ENCODE measurements around the gene CALM1. TPM values are rescaled to one million over a fixed set of nuclear protein-coding genes. Genes with fewer than 3 reads are reported as not detected.
"Not testable (repeated sequence)": the region's sequence is repeated elsewhere in the genome, so short reads cannot be mapped to it uniquely, and the experiment has no call there.

CALM1 gene
- total RNA-seq, 1 experiment from 2014 or later: 410 TPM

GRCh38 chr14:90378249-90378648 is 18.6 kb upstream of the CALM1 start:
- no peaks in the 10 kb centered on the region for H3K27me3 ChIP-seq (ENCODE audit: control insufficient read depth, insufficient read depth, low read length)
- no peaks in the 10 kb centered on the region for H3K36me3 ChIP-seq (replicated peaks; ENCODE audit: control insufficient read depth, insufficient read depth, low read length)
- H3K4me3 ChIP-seq (ENCODE audit: insufficient read depth, low read depth, low read length): no peak overlapping the region
- DNase-seq: no peak

DNA sequence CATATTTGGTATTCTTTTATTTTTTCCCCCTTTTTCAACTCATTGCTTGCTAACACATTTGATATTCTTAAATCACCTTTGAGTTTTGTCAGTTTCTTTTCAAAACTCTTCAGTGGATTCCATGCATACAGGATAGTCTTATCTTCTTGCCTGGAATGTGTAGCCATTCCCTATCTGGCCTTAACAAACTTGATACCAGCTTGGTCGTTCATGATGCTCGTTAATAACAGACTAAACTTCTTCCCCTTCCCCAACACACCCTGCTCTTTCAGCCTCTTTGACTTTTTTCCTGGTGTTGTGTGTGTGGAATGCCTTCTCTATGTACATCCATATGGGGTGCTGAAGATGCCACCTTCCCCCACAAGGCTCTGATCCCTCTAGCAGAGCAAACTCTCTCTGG is 17.7 kb upstream of the CALM1 start:
- Histone ChIP-seq H3K27me3 (ENCODE audit: control insufficient read depth, insufficient read depth, low read length) (no peaks in the 10 kb centered on the region), H3K4me3 (ENCODE audit: insufficient read depth, low read depth, low read length) (no peak overlapping the region), H3K36me3 (replicated peaks; ENCODE audit: control insufficient read depth, insufficient read depth, low read length) (no peaks in the 10 kb centered on the region)
- no peak for DNase-seq

- no peak for DNase-seq
- Histone ChIP-seq H3K27me3 (ENCODE audit: control insufficient read depth, insufficient read depth, low read length) (no peaks in the 10 kb centered on the region), H3K36me3 (replicated peaks; ENCODE audit: control insufficient read depth, insufficient read depth, low read length) (no peaks in the 10 kb centered on the region), H3K4me3 (ENCODE audit: insufficient read depth, low read depth, low read length) (no peak overlapping the region)
Observed at GRCh38 chr14:90381011-90381786, 15.6 kb upstream of the CALM1 start.

DNA sequence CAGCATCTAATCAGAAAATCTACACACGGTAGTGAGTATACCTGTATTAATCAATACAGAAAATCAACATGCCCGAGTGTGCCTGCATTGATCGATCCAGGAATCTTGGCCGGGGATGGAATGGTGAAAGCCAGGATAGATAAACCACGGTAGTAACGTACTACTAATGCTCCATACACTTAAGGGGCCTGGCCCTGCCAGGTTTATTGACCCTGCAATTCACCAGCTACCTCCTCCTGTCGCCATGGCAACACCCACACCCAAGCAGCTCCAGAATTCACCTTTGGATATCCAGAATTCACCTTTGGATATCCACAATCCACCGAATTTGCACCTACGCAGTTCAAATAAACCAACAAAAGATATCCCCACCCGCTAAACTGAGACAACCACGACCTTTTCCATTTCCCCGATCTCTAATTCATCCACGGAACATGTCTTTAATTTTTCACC is 14.8 kb upstream of the CALM1 start:
- H3K27me3 ChIP-seq (ENCODE audit: control insufficient read depth, insufficient read depth, low read length): no peaks in the 10 kb centered on the region
- peak overlapping the region; percentile 56 for H3K4me3 ChIP-seq (ENCODE audit: insufficient read depth, low read depth, low read length)
- no peaks in the 10 kb centered on the region for H3K36me3 ChIP-seq (replicated peaks; ENCODE audit: control insufficient read depth, insufficient read depth, low read length)
- DNase-seq: peak; percentile 64

DNA sequence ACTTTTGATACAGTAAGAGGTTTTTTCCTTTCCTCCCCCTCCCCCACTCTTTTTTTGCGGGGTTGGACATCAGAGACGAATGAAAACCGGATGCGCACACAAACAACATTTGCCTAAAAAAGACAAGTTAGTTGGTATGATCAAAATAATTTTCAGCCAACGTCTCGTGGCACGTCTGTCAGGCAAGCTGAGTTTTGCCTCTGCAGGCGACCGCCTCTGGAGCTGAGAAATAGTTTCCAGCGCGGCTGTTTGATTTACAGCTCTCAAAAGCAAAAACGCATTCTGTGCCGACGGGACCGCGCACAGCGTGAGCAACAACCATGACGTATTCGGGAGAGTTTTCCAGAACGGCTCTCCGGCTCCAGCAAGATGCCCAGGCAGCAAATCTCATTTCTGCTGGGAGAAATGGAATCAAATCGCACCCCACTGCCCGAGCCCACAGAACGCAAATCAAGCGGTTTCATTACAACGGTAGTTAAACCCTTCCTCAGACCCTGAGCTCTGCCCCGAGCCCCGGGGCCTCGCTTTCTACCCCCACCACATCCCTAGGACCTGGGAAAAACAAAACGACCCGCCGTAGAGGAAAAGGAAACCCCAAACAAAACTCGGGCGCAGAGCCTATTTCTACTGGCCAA is 14.2 kb upstream of the CALM1 start:
- DNase-seq: no peak
- Histone ChIP-seq H3K27me3 (ENCODE audit: control insufficient read depth, insufficient read depth, low read length) (no peaks in the 10 kb centered on the region), H3K36me3 (replicated peaks; ENCODE audit: control insufficient read depth, insufficient read depth, low read length) (no peaks in the 10 kb centered on the region), H3K4me3 (ENCODE audit: insufficient read depth, low read depth, low read length) (peak overlapping the region; percentile 56)

DNA sequence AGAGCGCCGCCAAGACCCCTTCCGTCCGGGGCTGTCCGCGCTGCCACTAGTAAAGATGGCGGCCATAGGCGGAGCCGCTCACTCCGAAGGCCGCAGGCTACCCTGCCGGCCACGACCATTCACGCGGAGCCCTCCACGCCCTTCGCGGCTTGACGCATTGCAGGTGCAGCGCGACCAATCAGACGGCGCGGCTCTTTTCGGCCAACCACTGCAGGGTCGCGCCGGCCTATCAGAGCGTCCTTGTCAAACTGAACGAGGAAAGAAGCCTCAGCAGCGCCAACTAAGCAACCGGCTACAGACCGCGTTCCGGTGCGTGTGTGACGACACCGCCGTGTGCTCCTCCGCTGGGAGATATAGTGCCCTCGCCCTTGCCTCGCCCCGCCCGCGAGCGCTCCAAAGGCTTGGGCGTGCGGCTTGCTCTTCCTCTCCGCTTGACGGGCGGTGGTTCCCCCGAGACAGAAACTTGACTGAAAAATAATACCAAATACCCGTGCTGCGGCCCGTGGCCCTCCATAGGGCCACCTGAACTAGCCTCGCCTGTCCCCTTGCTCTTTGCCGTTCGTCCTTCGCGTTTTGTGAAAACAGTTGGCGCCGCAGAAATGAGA is 13.6 kb upstream of the CALM1 start:
- DNase-seq: peak; percentile 97
- no peaks in the 10 kb centered on the region for H3K36me3 ChIP-seq (replicated peaks; ENCODE audit: control insufficient read depth, insufficient read depth, low read length)
- H3K4me3 ChIP-seq (ENCODE audit: insufficient read depth, low read depth, low read length): peak overlapping the region; percentile 64
- H3K27me3 ChIP-seq (ENCODE audit: control insufficient read depth, insufficient read depth, low read length): no peaks in the 10 kb centered on the region

DNA sequence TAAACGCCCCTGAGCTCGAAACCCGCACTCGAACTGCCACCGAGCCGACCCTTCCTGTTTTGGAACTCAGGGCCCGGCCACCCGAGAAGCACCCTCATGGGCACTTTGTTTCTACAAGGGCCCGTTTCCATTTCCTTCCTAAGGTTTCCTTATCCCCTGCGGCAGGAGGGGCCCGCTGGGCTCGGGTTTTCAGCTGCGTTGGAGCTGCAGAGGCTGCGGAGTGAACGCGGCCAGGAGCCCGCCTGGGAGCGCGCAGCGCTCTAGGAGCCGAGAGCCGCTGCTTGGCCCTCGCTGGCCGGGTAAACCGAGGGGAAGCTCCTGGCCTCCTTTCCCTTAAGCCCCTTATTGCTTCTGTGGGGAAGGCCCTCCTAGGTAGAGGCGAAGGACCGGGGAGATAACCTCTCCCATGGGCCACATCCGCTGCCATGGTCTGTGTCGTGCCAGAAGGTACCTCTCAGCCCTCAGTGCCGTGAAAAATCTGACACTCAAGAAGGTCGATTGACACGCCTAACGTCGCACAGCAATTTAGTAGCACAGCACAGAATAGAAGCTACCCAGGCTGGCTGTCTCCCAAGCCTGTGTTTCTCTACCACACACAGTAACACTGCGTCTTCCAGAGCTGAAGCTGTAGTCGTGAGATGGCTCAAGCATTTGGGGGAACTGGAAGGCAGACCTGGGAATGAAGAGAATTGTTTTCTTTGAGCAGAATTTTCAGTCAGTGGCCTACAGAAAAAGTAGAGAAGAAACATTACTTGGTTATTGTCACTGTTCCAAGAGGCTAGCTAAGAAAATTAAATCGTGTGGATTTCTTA is 12.9 kb upstream of the CALM1 start:
- peak; percentile 70 for DNase-seq
- Histone ChIP-seq H3K36me3 (replicated peaks; ENCODE audit: control insufficient read depth, insufficient read depth, low read length) (no peaks in the 10 kb centered on the region), H3K4me3 (ENCODE audit: insufficient read depth, low read depth, low read length) (peak overlapping the region; percentile 64), H3K27me3 (ENCODE audit: control insufficient read depth, insufficient read depth, low read length) (no peaks in the 10 kb centered on the region)

DNA sequence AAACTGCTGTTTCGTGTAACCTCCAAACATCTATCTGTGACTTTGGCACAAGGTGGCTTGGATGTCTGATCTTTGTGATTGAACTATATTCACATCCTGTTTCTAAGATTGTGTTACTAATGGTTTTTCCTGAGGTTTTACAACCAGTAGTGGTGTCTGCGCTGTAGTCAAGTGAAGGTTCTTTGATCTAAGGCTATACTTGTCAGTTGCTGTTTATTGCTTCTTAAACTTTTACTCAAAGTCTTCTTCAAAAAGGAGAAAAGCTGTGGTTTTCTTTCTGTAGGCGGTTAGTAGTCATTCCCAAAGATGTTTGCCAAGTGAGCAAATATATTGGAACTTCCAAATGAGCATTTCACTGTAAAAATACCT is 12.3 kb upstream of the CALM1 start:
- Histone ChIP-seq H3K27me3 (ENCODE audit: control insufficient read depth, insufficient read depth, low read length) (no peaks in the 10 kb centered on the region), H3K36me3 (replicated peaks; ENCODE audit: control insufficient read depth, insufficient read depth, low read length) (no peaks in the 10 kb centered on the region), H3K4me3 (ENCODE audit: insufficient read depth, low read depth, low read length) (no peak overlapping the region)
- DNase-seq: no peak

DNA sequence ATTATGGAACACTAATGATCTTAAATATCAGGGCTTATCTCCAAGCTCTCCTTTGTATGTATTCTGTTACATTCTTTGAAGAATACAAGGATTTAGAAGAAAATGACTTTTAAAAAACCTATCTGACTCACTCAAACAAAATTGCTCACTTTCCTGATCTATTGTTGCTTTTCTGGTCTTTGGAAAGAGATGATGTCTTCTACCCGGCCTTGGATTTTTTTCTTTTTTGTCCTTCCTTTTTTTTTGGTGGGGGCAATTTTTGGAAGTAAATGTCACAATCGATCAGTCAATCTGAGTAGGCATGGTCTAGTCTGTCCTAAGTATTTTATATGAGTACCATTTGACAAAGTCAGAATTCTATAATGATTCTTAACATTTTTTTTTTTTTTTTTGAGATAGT is 10.5 kb upstream of the CALM1 start:
- Histone ChIP-seq H3K27me3 (ENCODE audit: control insufficient read depth, insufficient read depth, low read length) (no peaks in the 10 kb centered on the region), H3K36me3 (replicated peaks; ENCODE audit: control insufficient read depth, insufficient read depth, low read length) (no peaks in the 10 kb centered on the region), H3K4me3 (ENCODE audit: insufficient read depth, low read depth, low read length) (no peak overlapping the region)
- no peak for DNase-seq

DNA sequence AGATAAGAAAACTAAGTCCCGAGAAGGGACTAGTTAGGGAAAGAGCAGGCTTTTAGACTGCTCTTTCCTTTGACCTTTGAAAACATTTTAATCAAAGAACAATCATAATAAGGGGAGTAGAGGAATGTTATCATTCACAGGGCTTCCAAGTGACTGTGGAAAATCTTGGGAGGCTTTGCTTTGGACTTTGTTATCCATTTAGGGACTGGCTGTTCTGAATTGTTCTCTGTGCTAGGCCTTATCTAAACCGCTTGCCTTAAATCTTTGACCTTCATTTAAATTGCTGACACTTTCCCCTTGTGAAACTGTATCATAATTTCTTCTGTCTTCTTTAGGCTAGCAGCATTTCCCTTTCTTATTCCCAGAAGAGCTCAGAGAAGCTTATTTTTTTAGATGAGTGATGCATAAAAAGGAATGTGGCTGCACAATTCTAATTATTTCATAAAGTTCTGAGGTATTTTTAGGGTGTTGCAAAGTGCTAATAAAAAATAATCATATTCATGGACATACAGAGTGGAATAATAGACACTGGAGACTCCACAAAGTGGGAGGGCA is 9.5 kb upstream of the CALM1 start:
- Histone ChIP-seq H3K4me3 (ENCODE audit: insufficient read depth, low read depth, low read length) (no peak overlapping the region), H3K36me3 (replicated peaks; ENCODE audit: control insufficient read depth, insufficient read depth, low read length) (no peaks in the 10 kb centered on the region), H3K27me3 (ENCODE audit: control insufficient read depth, insufficient read depth, low read length) (no peaks in the 10 kb centered on the region)
- DNase-seq: no peak

GRCh38 chr14:90388437-90388836 is 8.4 kb upstream of the CALM1 start:
- peak; percentile 62 for DNase-seq
- Histone ChIP-seq H3K27me3 (ENCODE audit: control insufficient read depth, insufficient read depth, low read length) (no peaks in the 10 kb centered on the region), H3K36me3 (replicated peaks; ENCODE audit: control insufficient read depth, insufficient read depth, low read length) (no peaks in the 10 kb centered on the region), H3K4me3 (ENCODE audit: insufficient read depth, low read depth, low read length) (no peak overlapping the region)

DNA sequence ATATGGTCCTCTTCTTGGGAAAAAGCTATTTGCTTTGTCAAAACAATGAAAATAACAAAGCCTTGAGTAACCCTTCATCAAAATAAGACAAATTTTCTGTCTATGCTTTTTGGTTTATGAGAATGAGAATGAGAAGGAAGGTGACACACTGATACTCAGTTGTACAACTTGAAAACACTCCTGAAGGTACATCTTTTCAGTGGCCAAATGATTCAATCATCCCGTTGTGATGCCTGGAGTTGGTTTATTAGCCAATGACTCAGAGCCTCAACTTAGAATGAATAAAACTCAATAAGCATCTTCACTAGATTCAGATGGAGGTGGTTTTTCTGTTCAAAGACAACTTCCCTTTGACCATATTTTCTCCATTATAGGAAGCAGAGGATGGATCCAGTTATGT is 7.8 kb upstream of the CALM1 start:
- Histone ChIP-seq H3K36me3 (replicated peaks; ENCODE audit: control insufficient read depth, insufficient read depth, low read length) (no peaks in the 10 kb centered on the region), H3K4me3 (ENCODE audit: insufficient read depth, low read depth, low read length) (no peak overlapping the region), H3K27me3 (ENCODE audit: control insufficient read depth, insufficient read depth, low read length) (no peaks in the 10 kb centered on the region)
- no peak for DNase-seq

- DNase-seq: no peak
- no peak overlapping the region for H3K4me3 ChIP-seq (ENCODE audit: insufficient read depth, low read depth, low read length)
- no peaks in the 10 kb centered on the region for H3K36me3 ChIP-seq (replicated peaks; ENCODE audit: control insufficient read depth, insufficient read depth, low read length)
- H3K27me3 ChIP-seq (ENCODE audit: control insufficient read depth, insufficient read depth, low read length): no peaks in the 10 kb centered on the region
Observed at GRCh38 chr14:90393966-90394365, 2.9 kb upstream of the CALM1 start.

GRCh38 chr14:90394782-90395181 is 2.0 kb upstream of the CALM1 start:
- H3K36me3 ChIP-seq (replicated peaks; ENCODE audit: control insufficient read depth, insufficient read depth, low read length); H3K4me3 ChIP-seq (ENCODE audit: insufficient read depth, low read depth, low read length); H3K27me3 ChIP-seq (ENCODE audit: control insufficient read depth, insufficient read depth, low read length); DNase-seq: not testable (repeated sequence)

Measured in H7 (cell line).